ENCODE measurements around the gene NPHP1. TPM values are rescaled to one million over a fixed set of nuclear protein-coding genes. Genes with fewer than 3 reads are reported as not detected.

NPHP1 gene
- total RNA-seq, 1 experiment from 2014 or later, result 3.1 TPM

GRCh38 chr2:110131166-110131565 lies 73.6 kb downstream of the NPHP1 start:
- CTCF ChIA-PET, result no interaction called here

GRCh38 chr2:110130757-110131156 lies 74.1 kb downstream of the NPHP1 start:
- CTCF ChIA-PET, result no interaction called here
- DNase-seq (ENCODE audit: unreplicated experiment), result no peak
- no TSS peak for BruUV-seq (replicated peaks)
- Mint-ChIP-seq H3K9me3 (ENCODE audit: unreplicated experiment) (no peaks in the 10 kb centered on the region), H3K27ac (ENCODE audit: low read depth, unreplicated experiment) (no peak overlapping the region), H3K4me1 (ENCODE audit: insufficient read depth, unreplicated experiment) (peaks cover 5% of the 10 kb centered on the region), H3K36me3 (ENCODE audit: insufficient read depth, unreplicated experiment) (no peaks in the 10 kb centered on the region), H3K4me3 (ENCODE audit: unreplicated experiment) (no peak overlapping the region), H3K27me3 (ENCODE audit: insufficient read depth, unreplicated experiment) (no peaks in the 10 kb centered on the region)
- intact Hi-C loops (cut with micrococcal nuclease), result no loop called here
- POLR2A ChIA-PET, result no interaction called here
- no peak for TF ChIP-seq CTCF (IDR thresholded peaks at IDR 0.05; ENCODE audit: unreplicated experiment)

More at GRCh38 chr2:110131166-110131565, 73.6 kb downstream of the NPHP1 start:
- Mint-ChIP-seq H3K4me3 (ENCODE audit: unreplicated experiment) (no peak overlapping the region), H3K36me3 (ENCODE audit: insufficient read depth, unreplicated experiment) (no peaks in the 10 kb centered on the region), H3K9me3 (ENCODE audit: unreplicated experiment) (no peaks in the 10 kb centered on the region), H3K4me1 (ENCODE audit: insufficient read depth, unreplicated experiment) (peaks cover 2% of the 10 kb centered on the region), H3K27me3 (ENCODE audit: insufficient read depth, unreplicated experiment) (no peaks in the 10 kb centered on the region), H3K27ac (ENCODE audit: low read depth, unreplicated experiment) (no peak overlapping the region)
- DNase-seq (ENCODE audit: unreplicated experiment), result no peak
- intact Hi-C loops (cut with micrococcal nuclease), result no loop called here
- BruUV-seq (replicated peaks), result no TSS peak
- no peak for TF ChIP-seq CTCF (IDR thresholded peaks at IDR 0.05; ENCODE audit: unreplicated experiment)
- POLR2A ChIA-PET, result no interaction called here

DNA sequence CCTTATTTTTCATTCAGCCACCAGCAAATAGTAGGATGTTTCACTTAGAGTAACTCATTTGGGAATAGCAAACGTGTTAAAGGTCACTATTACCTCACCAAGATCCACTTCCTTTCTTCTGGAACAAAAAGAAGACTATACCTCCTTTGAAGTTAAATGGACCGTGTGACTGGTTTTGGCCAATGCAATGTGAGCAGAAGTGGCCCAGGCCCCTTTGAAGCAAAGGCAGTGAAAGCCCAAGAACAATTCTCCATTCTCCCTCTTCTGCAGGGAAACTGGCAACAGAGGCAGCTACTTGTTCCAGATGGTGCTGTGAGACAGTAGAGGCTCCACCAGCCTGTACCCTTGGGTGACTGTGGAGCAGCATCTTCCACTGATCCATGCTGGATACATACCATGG lies 77.9 kb downstream of the NPHP1 start:
- CTCF ChIA-PET, result no interaction called here
- Mint-ChIP-seq H3K27ac (ENCODE audit: low read depth, unreplicated experiment) (no peak overlapping the region), H3K9me3 (ENCODE audit: unreplicated experiment) (no peaks in the 10 kb centered on the region), H3K36me3 (ENCODE audit: insufficient read depth, unreplicated experiment) (no peaks in the 10 kb centered on the region), H3K4me3 (ENCODE audit: unreplicated experiment) (no peak overlapping the region), H3K4me1 (ENCODE audit: insufficient read depth, unreplicated experiment) (peaks cover 14% of the 10 kb centered on the region), H3K27me3 (ENCODE audit: insufficient read depth, unreplicated experiment) (no peaks in the 10 kb centered on the region)
- TF ChIP-seq CTCF (IDR thresholded peaks at IDR 0.05; ENCODE audit: unreplicated experiment), result no peak
- POLR2A ChIA-PET, result no interaction called here
- DNase-seq (ENCODE audit: unreplicated experiment), result no peak
- no TSS peak for BruUV-seq (replicated peaks)
- intact Hi-C loops (cut with micrococcal nuclease), result no loop called here

- ChIA-PET CTCF (no interaction called here), POLR2A (no interaction called here)
- Mint-ChIP-seq H3K4me1 (ENCODE audit: insufficient read depth, unreplicated experiment) (peaks cover 14% of the 10 kb centered on the region), H3K9me3 (ENCODE audit: unreplicated experiment) (no peaks in the 10 kb centered on the region), H3K36me3 (ENCODE audit: insufficient read depth, unreplicated experiment) (no peaks in the 10 kb centered on the region), H3K27me3 (ENCODE audit: insufficient read depth, unreplicated experiment) (no peaks in the 10 kb centered on the region), H3K4me3 (ENCODE audit: unreplicated experiment) (no peak overlapping the region), H3K27ac (ENCODE audit: low read depth, unreplicated experiment) (peak overlapping the region; percentile 49)
- intact Hi-C loops (cut with micrococcal nuclease), result no loop called here
- peak; percentile 76 for DNase-seq (ENCODE audit: unreplicated experiment)
- BruUV-seq (replicated peaks), result no TSS peak
- TF ChIP-seq CTCF (IDR thresholded peaks at IDR 0.05; ENCODE audit: unreplicated experiment), result no peak
Observed at GRCh38 chr2:110126086-110126773, 78.6 kb downstream of the NPHP1 start.

Data from MCF 10A (cell line).